Lower leg skin (tissue), 3 donors: Measurements from ENCODE around the gene NFYB.

Source experiments
- CTCF ChIP-seq, 3 donors: fragments of 450-650 bp; IDR thresholded peaks; one replicate each; pipeline ENCODE4 v1.5.1; 2016; ENCODE audit warnings: antibody characterized with exemption in 3 of 3, mild to moderate bottlenecking in 3 of 3, moderate library complexity in 2 of 3
- POLR2A ChIP-seq, 2 donors: fragments of 450-650 bp; IDR thresholded peaks; one replicate each; pipeline ENCODE4 v1.6.1; 2016 to 2017; ENCODE audit warnings: antibody characterized with exemption in 2 of 2, mild to moderate bottlenecking in 1 of 2, moderate library complexity in 1 of 2

GRCh38 chr12:104080764-104081163, 57.2 kb downstream of the NFYB start:
- TF ChIP-seq CTCF (IDR thresholded peaks at IDR 0.05) (no peak), POLR2A (IDR thresholded peaks at IDR 0.05) (no peak)
